GM19455 (cell line): ENCODE results near the gene NKX2-4.
"Not testable (repeated sequence)": the region's sequence is repeated elsewhere in the genome, so short reads cannot be mapped to it uniquely, and the experiment has no call there.

Experiments
- ATAC-seq: cut with Tn5 transposase; IDR thresholded peaks from one replicate; pipeline ENCODE4 v1.9.1; 2021; ENCODE audit not compliant: unreplicated experiment

The NKX2-4 gene

GRCh38 chr20:21394551-21394950 lies 2.8 kb downstream of the NKX2-4 start:
- no peak for ATAC-seq

- no peak for ATAC-seq
Measured at GRCh38 chr20:21393816-21394519, 3.4 kb downstream of the NKX2-4 start.

- ATAC-seq = no peak
Measured at GRCh38 chr20:21393166-21393565, 4.2 kb downstream of the NKX2-4 start.

- ATAC-seq = no peak
Measured at GRCh38 chr20:21391972-21392352, 5.4 kb downstream of the NKX2-4 start.

- ATAC-seq = no peak
Measured at GRCh38 chr20:21391185-21391971, 5.9 kb downstream of the NKX2-4 start.

- ATAC-seq = no peak
Measured at GRCh38 chr20:21390768-21391167, 6.6 kb downstream of the NKX2-4 start.

- no peak for ATAC-seq
Measured at GRCh38 chr20:21389368-21389767, 8.0 kb downstream of the NKX2-4 start.

- no peak for ATAC-seq
Measured at GRCh38 chr20:21388566-21388965, 8.8 kb downstream of the NKX2-4 start.

- no peak for ATAC-seq
Measured at GRCh38 chr20:21387528-21387927, 9.8 kb downstream of the NKX2-4 start.

GRCh38 chr20:21386111-21386510 lies 11.2 kb downstream of the NKX2-4 start:
- no peak for ATAC-seq

GRCh38 chr20:21384308-21384892 lies 12.9 kb downstream of the NKX2-4 start:
- no peak for ATAC-seq

- no peak for ATAC-seq
Measured at GRCh38 chr20:21381619-21382018, 15.7 kb downstream of the NKX2-4 start.

- ATAC-seq = no peak
Measured at GRCh38 chr20:21380711-21381110, 16.6 kb downstream of the NKX2-4 start.

- ATAC-seq = no peak
Measured at GRCh38 chr20:21378259-21378658, 19.1 kb downstream of the NKX2-4 start.

GRCh38 chr20:21377701-21378100 lies 19.6 kb downstream of the NKX2-4 start:
- no peak for ATAC-seq

- ATAC-seq = no peak
Measured at GRCh38 chr20:21376626-21377025, 20.7 kb downstream of the NKX2-4 start.

GRCh38 chr20:21373436-21373835 lies 23.9 kb downstream of the NKX2-4 start:
- ATAC-seq = no peak

GRCh38 chr20:21372016-21372415 lies 25.3 kb downstream of the NKX2-4 start:
- ATAC-seq = no peak

- ATAC-seq = no peak
Measured at GRCh38 chr20:21371193-21371592, 26.1 kb downstream of the NKX2-4 start.

GRCh38 chr20:21368791-21369190 lies 28.5 kb downstream of the NKX2-4 start:
- no peak for ATAC-seq

GRCh38 chr20:21366273-21366672 lies 31.1 kb downstream of the NKX2-4 start:
- ATAC-seq = not testable (repeated sequence)

GRCh38 chr20:21365771-21366170 lies 31.6 kb downstream of the NKX2-4 start:
- ATAC-seq = no peak
